ENCODE results near the gene PDE1C.

PDE1C gene

GRCh38 chr7:31775556-31775955 lies 294.7 kb downstream of the PDE1C start:
- no peak for DNase-seq (ENCODE audit: low read depth in 2 of 2)

- DNase-seq (ENCODE audit: low read depth in 2 of 2): no peak
These were observed 298.0 kb downstream of the PDE1C start for GRCh38 chr7:31772211-31772610.

GRCh38 chr7:31767686-31768358 lies 302.4 kb downstream of the PDE1C start:
- no peak for DNase-seq (ENCODE audit: low read depth in 2 of 2)

GRCh38 chr7:31764462-31764861 lies 305.7 kb downstream of the PDE1C start:
- DNase-seq (ENCODE audit: low read depth in 2 of 2): no peak

GRCh38 chr7:31763548-31763947 lies 306.7 kb downstream of the PDE1C start:
- no peak for DNase-seq (ENCODE audit: low read depth in 2 of 2)

GRCh38 chr7:31761646-31762045 lies 308.6 kb downstream of the PDE1C start:
- no peak for DNase-seq (ENCODE audit: low read depth in 2 of 2)

GRCh38 chr7:31758755-31759154 lies 311.5 kb downstream of the PDE1C start:
- DNase-seq (ENCODE audit: low read depth in 2 of 2): no peak

GRCh38 chr7:31751726-31752125 lies 318.5 kb downstream of the PDE1C start:
- DNase-seq (ENCODE audit: low read depth in 2 of 2): no peak

GRCh38 chr7:31748084-31748483 lies 322.1 kb downstream of the PDE1C start:
- no peak for DNase-seq (ENCODE audit: low read depth in 2 of 2)

GRCh38 chr7:31747553-31747952 lies 322.7 kb downstream of the PDE1C start:
- DNase-seq (ENCODE audit: low read depth in 2 of 2): no peak

GRCh38 chr7:31744294-31744874 lies 325.8 kb downstream of the PDE1C start:
- DNase-seq (ENCODE audit: low read depth in 2 of 2): no peak

- DNase-seq (ENCODE audit: low read depth in 2 of 2): no peak
These were observed 328.4 kb downstream of the PDE1C start for GRCh38 chr7:31741852-31742251.

- DNase-seq (ENCODE audit: low read depth in 2 of 2): no peak
These were observed 333.9 kb downstream of the PDE1C start for GRCh38 chr7:31735991-31736982.

- no peak for DNase-seq (ENCODE audit: low read depth in 2 of 2)
These were observed 335.8 kb downstream of the PDE1C start for GRCh38 chr7:31734456-31734855.

GRCh38 chr7:31729195-31729804 lies 340.9 kb downstream of the PDE1C start:
- DNase-seq (ENCODE audit: low read depth in 2 of 2): no peak

GRCh38 chr7:31724696-31725095 lies 345.5 kb downstream of the PDE1C start:
- no peak for DNase-seq (ENCODE audit: low read depth in 2 of 2)

- no peak for DNase-seq (ENCODE audit: low read depth in 2 of 2)
These were observed 349.8 kb downstream of the PDE1C start for GRCh38 chr7:31720366-31720765.

- no peak for DNase-seq (ENCODE audit: low read depth in 2 of 2)
These were observed 353.9 kb downstream of the PDE1C start for GRCh38 chr7:31716355-31716754.

GRCh38 chr7:31710171-31710570 lies 360.0 kb downstream of the PDE1C start:
- DNase-seq (ENCODE audit: low read depth in 2 of 2): no peak

- no peak for DNase-seq (ENCODE audit: low read depth in 2 of 2)
These were observed 363.1 kb downstream of the PDE1C start for GRCh38 chr7:31707089-31707488.

GRCh38 chr7:31705377-31705776 lies 364.8 kb downstream of the PDE1C start:
- DNase-seq (ENCODE audit: low read depth in 2 of 2): no peak

- DNase-seq (ENCODE audit: low read depth in 2 of 2): no peak
These were observed 367.9 kb downstream of the PDE1C start for GRCh38 chr7:31702354-31702753.
